IMR-90 (cell line): ENCODE results near the gene CLPX. TPM values are rescaled to one million over a fixed set of nuclear protein-coding genes. Genes with fewer than 3 reads are reported as not detected.

Source experiments
- ATAC-seq: fragments of 200-7000 bp; cut with Tn5 transposase; 2 replicates; pipeline ENCODE4 v1.9.1; 2020; ENCODE audit warnings: low read depth, mild to moderate bottlenecking, moderate library complexity
- BruUV-seq: library from RNA; stranded (reverse); fragments of 400-500 nt; replicated peaks from 2 replicates; lab custom pipeline; 2021; lab: Mats Ljungman, UMichigan
- CTCF ChIA-PET: fragments of 300-600 bp; formaldehyde crosslinking; extraction: SDS; loops from one replicate; lab custom pipeline; 2021; ENCODE audit warnings: antibody characterized with exemption; lab: Yijun Ruan, JAX
- POLR2A ChIA-PET: fragments of 300-600 bp; sonication (Branson Sonifier 250); formaldehyde crosslinking; loops from one replicate; lab custom pipeline; 2022; ENCODE audit warnings: antibody characterized with exemption; ENCODE audit not compliant: unreplicated experiment; lab: Charles Lee
- DNase-seq: peaks from one replicate; pipeline ENCODE4 v3.0.0; 2013
- H2AFZ ChIP-seq: replicated peaks from 2 replicates; pipeline ENCODE3; 2013; ENCODE audit warnings: low read length, mild to moderate bottlenecking; ENCODE audit not compliant: poor library complexity
- H2AK5ac ChIP-seq: 2 replicates; pipeline ENCODE4 v1.6.1; 2013; ENCODE audit warnings: low read depth, low read length, inconsistent platforms
- H2AK9ac ChIP-seq: replicated peaks from 2 replicates; pipeline ENCODE3; 2013; ENCODE audit warnings: mild to moderate bottlenecking, low read depth, low read length, moderate library complexity; ENCODE audit not compliant: poor library complexity
- H2BK120ac ChIP-seq: 2 replicates; pipeline ENCODE4 v1.6.1; 2013; ENCODE audit warnings: low read depth, low read length, inconsistent platforms
- H2BK15ac ChIP-seq: 3 replicates; pipeline ENCODE4 v1.6.1; 2013; ENCODE audit warnings: low read depth, low read length, inconsistent platforms
- H2BK20ac ChIP-seq: 2 replicates; pipeline ENCODE4 v1.6.1; 2013; ENCODE audit warnings: low read depth, mild to moderate bottlenecking, inconsistent platforms, low read length, moderate library complexity
- H2BK5ac ChIP-seq: 2 replicates; pipeline ENCODE4 v1.6.1; 2013; ENCODE audit warnings: mild to moderate bottlenecking, low read depth, low read length, inconsistent platforms; ENCODE audit not compliant: poor library complexity, severe bottlenecking
- H3K14ac ChIP-seq: replicated peaks from 2 replicates; pipeline ENCODE4 v1.6.1; 2013; ENCODE audit warnings: low read depth, low read length, inconsistent platforms
- H3K18ac ChIP-seq: 2 replicates; pipeline ENCODE4 v1.6.1; 2013; ENCODE audit warnings: low read depth, low read length, control low read depth
- H3K23ac ChIP-seq: 2 replicates; pipeline ENCODE4 v1.6.1; 2013; ENCODE audit warnings: low read depth, low read length, inconsistent platforms
- H3K27ac ChIP-seq: 2 replicates; pipeline ENCODE4 v1.5.1; 2013; ENCODE audit warnings: mild to moderate bottlenecking, control low read depth, low read length; ENCODE audit not compliant: insufficient read depth
- H3K27me3 ChIP-seq: 2 replicates; pipeline ENCODE4 v1.6.1; 2013; ENCODE audit warnings: low read length; ENCODE audit not compliant: control insufficient read depth, insufficient read depth
- H3K36me3 ChIP-seq: 2 replicates; pipeline ENCODE4 v1.6.1; 2013; ENCODE audit warnings: low read length, mixed read lengths; ENCODE audit not compliant: control insufficient read depth, insufficient read depth
- H3K4ac ChIP-seq: 2 replicates; pipeline ENCODE4 v1.6.1; 2013; ENCODE audit warnings: low read depth, low read length, inconsistent platforms
- H3K4me1 ChIP-seq: 2 replicates; pipeline ENCODE4 v1.6.1; 2013; ENCODE audit warnings: low read length, mixed read lengths; ENCODE audit not compliant: control insufficient read depth, insufficient read depth
- H3K4me2 ChIP-seq: 2 replicates; pipeline ENCODE4 v1.6.1; 2013; ENCODE audit warnings: low read depth, mild to moderate bottlenecking, control low read depth, low read length, moderate library complexity
- H3K4me3 ChIP-seq: 2 replicates; pipeline ENCODE4 v1.5.1; 2013; ENCODE audit warnings: low read depth, mild to moderate bottlenecking, control low read depth, low read length, moderate library complexity; ENCODE audit not compliant: insufficient read depth
- H3K56ac ChIP-seq: 2 replicates; pipeline ENCODE4 v1.6.1; 2013; ENCODE audit warnings: low read length, inconsistent platforms; ENCODE audit not compliant: insufficient read depth; ENCODE audit errors: extremely low read depth
- H3K79me1 ChIP-seq, 2 experiments: 2 replicates each; pipeline ENCODE4 v1.6.1; 2013; ENCODE audit warnings: low read length in 2 of 2, inconsistent platforms in 1 of 2, low read depth in 1 of 2
- H3K9ac ChIP-seq: 2 replicates; pipeline ENCODE4 v1.6.1; 2013; ENCODE audit warnings: low read depth, low read length, control low read depth
- H3K9me1 ChIP-seq: 2 replicates; pipeline ENCODE4 v1.6.1; 2013; ENCODE audit warnings: low read length, inconsistent platforms; ENCODE audit not compliant: insufficient read depth
- H3K9me3 ChIP-seq: 2 replicates; pipeline ENCODE4 v1.6.1; 2013; ENCODE audit warnings: low read length; ENCODE audit not compliant: control insufficient read depth, insufficient read depth
- H4K20me1 ChIP-seq: 2 replicates; pipeline ENCODE4 v1.6.1; 2013; ENCODE audit warnings: low read length, inconsistent platforms; ENCODE audit not compliant: insufficient read depth
- H4K5ac ChIP-seq: 2 replicates; pipeline ENCODE4 v1.6.1; 2013; ENCODE audit warnings: mild to moderate bottlenecking, low read depth, low read length, control low read depth
- H4K8ac ChIP-seq, 2 experiments: 2 replicates each; pipeline ENCODE4 v1.6.1; 2013; ENCODE audit warnings: low read depth in 2 of 2, low read length in 2 of 2, control low read depth in 1 of 2, inconsistent platforms in 1 of 2
- H4K91ac ChIP-seq: 2 replicates; pipeline ENCODE4 v1.6.1; 2013; ENCODE audit warnings: low read depth, low read length, inconsistent platforms; ENCODE audit not compliant: insufficient read depth
- BHLHE40 ChIP-seq: fragments of 150-350 bp; IDR thresholded peaks from 2 replicates; pipeline ENCODE4 v1.6.1; 2016; ENCODE audit warnings: mild to moderate bottlenecking, low read depth, low read length
- MAFK ChIP-seq: IDR thresholded peaks from 2 replicates; pipeline ENCODE4 v1.6.1; 2012; ENCODE audit warnings: low read depth, low read length, improper control_type of control experiment
- MAZ ChIP-seq: IDR thresholded peaks from 2 replicates; pipeline ENCODE4 v1.6.1; 2012; ENCODE audit warnings: low read depth, mild to moderate bottlenecking, low read length, improper control_type of control experiment, moderate library complexity, borderline replicate concordance
- NFE2L2 ChIP-seq: fragments of 150-350 bp; IDR thresholded peaks from 2 replicates; pipeline ENCODE4 v1.6.1; 2016; ENCODE audit warnings: low read depth, mild to moderate bottlenecking, low read length
- RFX5 ChIP-seq: IDR thresholded peaks from 2 replicates; pipeline ENCODE4 v1.8.0; 2012; ENCODE audit warnings: low read depth, mild to moderate bottlenecking, low read length, moderate library complexity
- SMC3 ChIP-seq: fragments of 150-350 bp; IDR thresholded peaks from 2 replicates; pipeline ENCODE4 v1.6.1; 2016; ENCODE audit warnings: low read depth, mild to moderate bottlenecking, antibody characterized with exemption, low read length, moderate library complexity
- USF2 ChIP-seq: fragments of 150-350 bp; IDR thresholded peaks from 2 replicates; pipeline ENCODE4 v1.6.1; 2017; ENCODE audit warnings: mild to moderate bottlenecking, antibody characterized with exemption, low read length, low read depth
- WGBS, 2 experiments: methylation state at CpG; one replicate each; pipeline versions ENCODE4 v1.1.5 to v1.1.7; 2013; ENCODE audit warnings: missing lambda C conversion rate in 2 of 2; ENCODE audit not compliant: insufficient read length in 1 of 2; ENCODE audit errors: extremely low coverage in 2 of 2; 5-methylcytosine and 5-hydroxymethylcytosine counted together
- dilution Hi-C: fragments of 300-500 bp; cut with HindIII; formaldehyde crosslinking; loops from one replicate; pipeline ENCODE4 v1.14.3; 2018; ENCODE audit warnings: low sequenced_read_pairs; ENCODE audit not compliant: unreplicated experiment
- in situ Hi-C: fragments of 300-500 bp; cut with MboI; formaldehyde crosslinking; loops from 3 replicates; pipeline ENCODE4 v1.14.3; 2019; ENCODE audit warnings: low sequenced_read_pairs, inconsistent platforms, mixed read lengths
- intact Hi-C: fragments of 100-400 bp; cut with micrococcal nuclease; formaldehyde crosslinking; loops from 2 replicates; pipeline ENCODE4 v1.10.0; 2022
- polyA plus RNA-seq, 3 experiments: library from polyadenylated mRNA; depleted of rRNA; stranded (reverse); fragments of >200 nt; gene quantifications; 2 replicates each; pipeline ENCODE4 v1.2.3, GENCODE V29; 2012; ENCODE audit warnings: low replicate concordance in 1 of 3
- total RNA-seq: library from RNA; depleted of rRNA; stranded (reverse); fragments of >200 nt; gene quantifications from 2 replicates; pipeline ENCODE4 v1.2.3, GENCODE V29; 2012

CLPX gene
- total and polyA plus RNA-seq, 2 of the 4 experiments (the other 2 are of a cell fraction), result 25.8 to 26.9 TPM

- no peak overlapping the region for H3K18ac ChIP-seq
- dilution Hi-C loops (no loop called here), intact Hi-C loops (no loop called here), in situ Hi-C loops (no loop called here)
- no peaks in the 10 kb centered on the region for H3K9me3 ChIP-seq
- no TSS peak for BruUV-seq
- no peak overlapping the region for H3K27ac ChIP-seq
- no peak overlapping the region for H3K4ac ChIP-seq
- H3K4me3 ChIP-seq, result no peak overlapping the region
- H2AK9ac ChIP-seq, result no peak overlapping the region
- no peak overlapping the region for H2BK5ac ChIP-seq
- CTCF ChIA-PET, result no interaction called here
- no peaks in the 10 kb centered on the region for H4K20me1 ChIP-seq
- no peak for DNase-seq
- H4K91ac ChIP-seq, result no peak overlapping the region
- no peak overlapping the region for H2BK20ac ChIP-seq
- no peak overlapping the region for H3K4me2 ChIP-seq
- TF ChIP-seq MAFK (no peak), SMC3 (no peak), BHLHE40 (no peak), NFE2L2 (no peak), RFX5 (no peak), MAZ (no peak), USF2 (no peak)
- H3K14ac ChIP-seq, result no peak overlapping the region
- POLR2A ChIA-PET, result no interaction called here
- H3K79me1 ChIP-seq, result no peaks in the 10 kb centered on the region
- no peak overlapping the region for H3K23ac ChIP-seq
- no peak overlapping the region for H3K56ac ChIP-seq
- peaks cover 12% of the 10 kb centered on the region for H3K27me3 ChIP-seq
- H3K4me1 ChIP-seq, result no peaks in the 10 kb centered on the region
- H3K9ac ChIP-seq, result no peak overlapping the region
- WGBS, 2 experiments, result no CpG with 5 or more reads among the region's 3 CpGs
- H3K36me3 ChIP-seq, result no peaks in the 10 kb centered on the region
- no peak overlapping the region for H2BK15ac ChIP-seq
- no peaks in the 10 kb centered on the region for H3K9me1 ChIP-seq
- no peak overlapping the region for H4K8ac ChIP-seq
- H2BK120ac ChIP-seq, result no peak overlapping the region
- H4K5ac ChIP-seq, result no peak overlapping the region
- no peak overlapping the region for H2AFZ ChIP-seq
- no peak overlapping the region for H2AK5ac ChIP-seq
- no peak for ATAC-seq
Measured at GRCh38 chr15:65226221-65226620, 41.1 kb upstream of the CLPX start.
